ENCODE results near the gene TMTC2. TPM values are rescaled to one million over a fixed set of nuclear protein-coding genes. Genes with fewer than 3 reads are reported as not detected.

The TMTC2 gene
- total and polyA plus RNA-seq, 10 of the 15 experiments (the other 5 are each of a cell fraction or from before 2014, with no cell fraction given): 0.14 to 9.7 (median 1.2) TPM

DNA sequence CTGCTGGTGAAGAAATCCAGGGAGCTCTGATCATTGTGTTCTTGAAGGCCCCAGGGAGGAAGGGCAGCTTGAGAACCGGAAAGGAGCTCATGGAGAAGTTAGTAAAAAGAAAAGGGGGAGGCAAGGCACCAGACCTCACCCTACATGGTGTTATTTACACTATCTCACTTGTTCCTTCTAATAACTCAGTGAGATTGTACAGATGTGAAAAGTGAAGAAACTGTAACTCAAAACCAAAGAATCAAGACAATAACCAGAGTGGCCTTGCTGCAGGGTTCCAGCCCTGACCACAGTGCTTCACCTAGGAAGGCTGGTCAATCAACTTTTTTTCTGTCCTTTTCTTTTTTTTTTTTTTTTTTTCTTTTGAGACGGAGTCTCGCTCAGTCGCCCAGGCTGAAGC is 353.6 kb downstream of the TMTC2 start:
- no peaks in the 10 kb centered on the region for H4K20me1 ChIP-seq (ENCODE audit: control insufficient read depth, insufficient read depth)
- FAIRE-seq (no peak), DNase-seq (ENCODE audit: low read depth, low spot score) (no peak), ATAC-seq (no peak)
- no peaks in the 10 kb centered on the region for H3K79me2 ChIP-seq (ENCODE audit: control insufficient read depth, insufficient read depth, low read length)
- 0% methylated on average over 1 of the region's 4 CpGs for WGBS (ENCODE audit: insufficient coverage, insufficient replicate concordance, low lambda C conversion rate, missing lambda C conversion rate)
- ChIA-PET POLR2A (no interaction called here), SMC1A (ENCODE audit: uncharacterized antibody, unreplicated experiment) (interaction anchor here (1.0 kb wide), 1 partner anchor 303 kb away, joined by 4 read pairs; no protein-coding TSS in a partner anchor), CTCF (no interaction called here), RAD21 (ENCODE audit: unreplicated experiment) (no interaction called here)
- H3K9me3 ChIP-seq (replicated peaks; ENCODE audit: control insufficient read depth, insufficient read depth, low read length): no peaks in the 10 kb centered on the region
- no peaks in the 10 kb centered on the region for H3K27me3 ChIP-seq (replicated peaks in 1 of 2; ENCODE audit: control insufficient read depth in 2 of 2, insufficient read depth in 2 of 2, low read length in 1 of 2)
- H3K4me3 ChIP-seq: no peak overlapping the region
- intact Hi-C loops (cut with micrococcal nuclease; ENCODE audit: unreplicated experiment): loop anchor here (5.0 kb wide), 1 partner anchor 353 kb away; the partner anchor contains the start of gene TMTC2
- no peak for TF ChIP-seq SP1 (IDR thresholded peaks at IDR 0.05; ENCODE audit: low read depth, low read length)
- no peak for TF ChIP-seq RAD51 (IDR thresholded peaks at IDR 0.05)
- TF ChIP-seq BCLAF1 (IDR thresholded peaks at IDR 0.05): no peak
- TF ChIP-seq KAT2A (conservative IDR thresholded peaks at IDR 0.05; ENCODE audit: control insufficient read depth, low read depth, low read length): no peak
- no peak for TF ChIP-seq SUZ12 (IDR thresholded peaks at IDR 0.05; ENCODE audit: unreplicated experiment)
- TF ChIP-seq BRCA1 (IDR thresholded peaks at IDR 0.05; ENCODE audit: low read depth, low read length): no peak
- no peak for TF ChIP-seq SMC3 (IDR thresholded peaks at IDR 0.05; ENCODE audit: borderline replicate concordance, low read length)
- no peak for TF ChIP-seq HDAC6 (IDR thresholded peaks at IDR 0.05; ENCODE audit: unreplicated experiment)
- no peak for TF ChIP-seq SREBF2 (IDR thresholded peaks at IDR 0.05; ENCODE audit: low read length)
- TF ChIP-seq RB1 (IDR thresholded peaks at IDR 0.05; ENCODE audit: borderline replicate concordance): no peak
- BruUV-seq (replicated peaks): no TSS peak
- no peak overlapping the region for H3K9ac ChIP-seq (ENCODE audit: control insufficient read depth, insufficient read depth, low read length)
- no peaks in the 10 kb centered on the region for H3K4me1 ChIP-seq (ENCODE audit: control insufficient read depth, insufficient read depth, low read length)
- H3K36me3 ChIP-seq (ENCODE audit: control insufficient read depth in 2 of 2, insufficient read depth in 2 of 2, low read length in 1 of 2): no peaks in the 10 kb centered on the region
- no peak overlapping the region for H3K27ac ChIP-seq (ENCODE audit: control insufficient read depth, insufficient read depth)
- in situ Hi-C loops (cut with MboI): no loop called here
- no peak overlapping the region for H2AFZ ChIP-seq (ENCODE audit: control insufficient read depth, low read depth, low read length)
- no peak overlapping the region for H3K4me2 ChIP-seq (ENCODE audit: control insufficient read depth, insufficient read depth)

All from GM12878 (cell line).